ENCODE results near the gene TSPO.

The TSPO gene

DNA sequence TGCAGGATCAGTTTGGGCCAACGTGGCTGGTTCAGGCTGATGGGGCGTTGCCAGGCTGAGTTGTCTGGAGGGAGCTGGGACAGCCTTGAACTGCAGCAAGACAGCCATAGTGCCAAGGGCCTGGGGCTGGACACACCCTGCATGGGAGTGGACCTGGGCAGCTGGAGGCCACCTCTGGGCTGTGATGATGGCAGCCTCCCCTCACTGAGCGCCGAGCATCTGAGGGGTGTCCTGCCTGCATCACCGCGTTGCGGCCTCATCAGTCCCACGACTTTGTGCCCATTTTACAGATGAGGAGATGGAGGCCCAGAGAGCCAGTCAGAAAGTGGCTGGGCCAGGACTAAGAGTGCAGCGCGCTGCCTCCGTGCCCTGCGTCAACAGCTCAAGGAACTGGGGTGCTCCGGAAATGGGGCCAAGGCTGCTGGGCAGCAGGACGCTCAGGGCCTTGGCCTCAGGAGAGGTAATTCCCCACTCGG is 590 bp upstream of the TSPO start:
- H3K27me3 ChIP-seq (ENCODE audit: control insufficient read depth in 1 of 2, insufficient read depth in 2 of 2, low read length in 2 of 2): no peaks in the 10 kb centered on the region
- H3K27ac ChIP-seq (ENCODE audit: low read length): no peak overlapping the region
- peak overlapping the region; percentile 67 to 81 for H3K4me3 ChIP-seq (ENCODE audit: low read length in 2 of 2)
- H3K9me3 ChIP-seq (ENCODE audit: control insufficient read depth in 2 of 2, low read length in 2 of 2): no peaks in the 10 kb centered on the region
- H3K9ac ChIP-seq (ENCODE audit: low read length in 2 of 2): peak overlapping the region; percentile 55 to 73
- H3K4me1 ChIP-seq (ENCODE audit: control insufficient read depth, insufficient read depth, low read length): peaks cover 19% of the 10 kb centered on the region
- no peaks in the 10 kb centered on the region for H3K36me3 ChIP-seq (ENCODE audit: control insufficient read depth in 2 of 2, insufficient read depth in 2 of 2, low read length in 2 of 2)

DNA sequence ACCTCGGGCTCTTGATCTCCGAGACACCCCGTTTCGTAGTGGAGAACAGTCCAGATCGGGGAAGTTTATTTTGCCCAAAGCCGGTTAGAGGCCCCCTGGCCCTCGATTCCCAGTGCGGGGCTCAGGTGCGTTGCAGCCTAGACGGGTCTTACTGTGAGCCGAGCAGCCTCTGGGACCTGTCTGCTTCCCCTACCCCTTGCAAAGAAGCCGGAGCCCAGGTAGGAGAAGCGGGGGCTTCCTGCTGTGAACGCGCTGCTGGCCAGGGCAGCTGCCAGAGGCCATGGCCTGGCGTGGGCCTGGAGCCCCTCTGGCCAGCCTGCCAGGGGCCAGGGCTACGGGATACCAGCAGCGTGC is 621 bp downstream of the TSPO start:
- Histone ChIP-seq H3K9me3 (ENCODE audit: control insufficient read depth in 2 of 2, low read length in 2 of 2) (no peaks in the 10 kb centered on the region), H3K27ac (ENCODE audit: low read length) (peak overlapping the region; percentile 58), H3K4me1 (ENCODE audit: control insufficient read depth, insufficient read depth, low read length) (peaks cover 19% of the 10 kb centered on the region), H3K9ac (ENCODE audit: low read length in 2 of 2) (peak overlapping the region; percentile 74 to 82), H3K36me3 (ENCODE audit: control insufficient read depth in 2 of 2, insufficient read depth in 2 of 2, low read length in 2 of 2) (no peaks in the 10 kb centered on the region), H3K27me3 (ENCODE audit: control insufficient read depth in 1 of 2, insufficient read depth in 2 of 2, low read length in 2 of 2) (no peaks in the 10 kb centered on the region), H3K4me3 (ENCODE audit: low read length in 2 of 2) (peak overlapping the region; percentile 81)

DNA sequence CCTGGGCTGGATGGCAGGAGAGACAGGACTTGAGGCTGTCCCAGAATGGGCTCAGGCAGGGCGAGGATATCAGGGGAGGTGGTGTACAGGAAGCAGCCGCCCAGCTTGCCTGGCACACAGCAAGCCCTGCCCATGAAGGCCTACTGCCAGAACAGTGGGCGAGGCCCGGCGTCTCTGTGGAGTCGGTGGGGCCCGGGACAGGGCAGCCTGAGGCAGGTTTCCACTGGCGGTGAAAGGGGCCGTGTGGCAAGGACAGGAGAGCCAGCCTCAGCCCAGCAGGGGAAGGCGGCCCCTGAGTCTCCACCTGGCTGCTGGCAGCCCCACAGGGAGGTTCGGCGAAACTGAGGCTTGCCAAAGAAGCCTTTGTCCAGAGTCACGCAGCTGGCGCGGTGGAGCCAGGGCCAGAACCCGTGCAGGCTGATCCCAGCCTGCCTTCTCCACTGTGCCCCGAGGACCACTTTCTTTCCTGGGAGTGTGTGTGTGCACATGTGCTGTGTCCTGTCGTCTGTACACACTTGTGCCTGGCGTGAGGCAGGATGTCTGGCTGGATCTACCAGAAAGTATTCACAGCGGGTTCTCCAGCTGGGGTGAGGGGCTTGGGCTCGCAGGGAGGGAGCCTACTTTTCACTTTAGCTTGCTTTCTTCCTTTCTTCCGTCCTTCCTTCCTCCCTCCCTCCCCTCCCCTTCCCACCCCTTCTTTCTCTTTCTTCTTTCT is 1.2 kb downstream of the TSPO start:
- peaks cover 19% of the 10 kb centered on the region for H3K4me1 ChIP-seq (ENCODE audit: control insufficient read depth, insufficient read depth, low read length)
- no peaks in the 10 kb centered on the region for H3K9me3 ChIP-seq (ENCODE audit: control insufficient read depth in 2 of 2, low read length in 2 of 2)
- peak overlapping the region; percentile 58 for H3K27ac ChIP-seq (ENCODE audit: low read length)
- no peaks in the 10 kb centered on the region for H3K36me3 ChIP-seq (ENCODE audit: control insufficient read depth in 2 of 2, insufficient read depth in 2 of 2, low read length in 2 of 2)
- peak overlapping the region; percentile 81 for H3K4me3 ChIP-seq (ENCODE audit: low read length in 2 of 2)
- no peaks in the 10 kb centered on the region for H3K27me3 ChIP-seq (ENCODE audit: control insufficient read depth in 1 of 2, insufficient read depth in 2 of 2, low read length in 2 of 2)
- peak overlapping the region; percentile 74 to 82 for H3K9ac ChIP-seq (ENCODE audit: low read length in 2 of 2)

- no peak overlapping the region for H3K4me3 ChIP-seq (ENCODE audit: low read length in 2 of 2)
- H3K27ac ChIP-seq (ENCODE audit: low read length): no peak overlapping the region
These were observed 2.5 kb downstream of the TSPO start for GRCh38 chr22:43153899-43154298.

GRCh38 chr22:43154887-43155536 is 3.7 kb downstream of the TSPO start:
- Histone ChIP-seq H3K4me1 (ENCODE audit: control insufficient read depth, insufficient read depth, low read length) (peaks cover 23% of the 10 kb centered on the region), H3K36me3 (ENCODE audit: control insufficient read depth in 2 of 2, insufficient read depth in 2 of 2, low read length in 2 of 2) (peaks cover 0 to 2% of the 10 kb centered on the region in 2 donors), H3K27me3 (ENCODE audit: control insufficient read depth in 1 of 2, insufficient read depth in 2 of 2, low read length in 2 of 2) (no peaks in the 10 kb centered on the region), H3K4me3 (ENCODE audit: low read length in 2 of 2) (no peak overlapping the region), H3K9ac (ENCODE audit: low read length in 2 of 2) (no peak overlapping the region), H3K27ac (ENCODE audit: low read length) (no peak overlapping the region), H3K9me3 (ENCODE audit: control insufficient read depth in 2 of 2, low read length in 2 of 2) (no peaks in the 10 kb centered on the region)

More at GRCh38 chr22:43153899-43154298, 2.5 kb downstream of the TSPO start:
- Histone ChIP-seq H3K9ac (ENCODE audit: low read length in 2 of 2) (no peak overlapping the region), H3K4me1 (ENCODE audit: control insufficient read depth, insufficient read depth, low read length) (peaks cover 19% of the 10 kb centered on the region), H3K9me3 (ENCODE audit: control insufficient read depth in 2 of 2, low read length in 2 of 2) (no peaks in the 10 kb centered on the region), H3K27me3 (ENCODE audit: control insufficient read depth in 1 of 2, insufficient read depth in 2 of 2, low read length in 2 of 2) (no peaks in the 10 kb centered on the region), H3K36me3 (ENCODE audit: control insufficient read depth in 2 of 2, insufficient read depth in 2 of 2, low read length in 2 of 2) (no peaks in the 10 kb centered on the region)

GRCh38 chr22:43155789-43156188 is 4.4 kb downstream of the TSPO start:
- H3K27ac ChIP-seq (ENCODE audit: low read length): no peak overlapping the region
- H3K4me3 ChIP-seq (ENCODE audit: low read length in 2 of 2): no peak overlapping the region
- no peaks in the 10 kb centered on the region for H3K9me3 ChIP-seq (ENCODE audit: control insufficient read depth in 2 of 2, low read length in 2 of 2)
- H3K36me3 ChIP-seq (ENCODE audit: control insufficient read depth in 2 of 2, insufficient read depth in 2 of 2, low read length in 2 of 2): peaks cover 0 to 4% of the 10 kb centered on the region in 2 donors
- no peaks in the 10 kb centered on the region for H3K27me3 ChIP-seq (ENCODE audit: control insufficient read depth in 1 of 2, insufficient read depth in 2 of 2, low read length in 2 of 2)
- no peak overlapping the region for H3K9ac ChIP-seq (ENCODE audit: low read length in 2 of 2)
- H3K4me1 ChIP-seq (ENCODE audit: control insufficient read depth, insufficient read depth, low read length): peaks cover 20% of the 10 kb centered on the region

GRCh38 chr22:43156413-43156812 is 5.1 kb downstream of the TSPO start:
- H3K9me3 ChIP-seq (ENCODE audit: control insufficient read depth in 2 of 2, low read length in 2 of 2): no peaks in the 10 kb centered on the region
- H3K4me3 ChIP-seq (ENCODE audit: low read length in 2 of 2): no peak overlapping the region
- no peak overlapping the region for H3K27ac ChIP-seq (ENCODE audit: low read length)
- no peaks in the 10 kb centered on the region for H3K27me3 ChIP-seq (ENCODE audit: control insufficient read depth in 1 of 2, insufficient read depth in 2 of 2, low read length in 2 of 2)
- H3K4me1 ChIP-seq (ENCODE audit: control insufficient read depth, insufficient read depth, low read length): peaks cover 17% of the 10 kb centered on the region
- H3K9ac ChIP-seq (ENCODE audit: low read length in 2 of 2): no peak overlapping the region
- H3K36me3 ChIP-seq (ENCODE audit: control insufficient read depth in 2 of 2, insufficient read depth in 2 of 2, low read length in 2 of 2): peaks cover 0 to 7% of the 10 kb centered on the region in 2 donors

DNA sequence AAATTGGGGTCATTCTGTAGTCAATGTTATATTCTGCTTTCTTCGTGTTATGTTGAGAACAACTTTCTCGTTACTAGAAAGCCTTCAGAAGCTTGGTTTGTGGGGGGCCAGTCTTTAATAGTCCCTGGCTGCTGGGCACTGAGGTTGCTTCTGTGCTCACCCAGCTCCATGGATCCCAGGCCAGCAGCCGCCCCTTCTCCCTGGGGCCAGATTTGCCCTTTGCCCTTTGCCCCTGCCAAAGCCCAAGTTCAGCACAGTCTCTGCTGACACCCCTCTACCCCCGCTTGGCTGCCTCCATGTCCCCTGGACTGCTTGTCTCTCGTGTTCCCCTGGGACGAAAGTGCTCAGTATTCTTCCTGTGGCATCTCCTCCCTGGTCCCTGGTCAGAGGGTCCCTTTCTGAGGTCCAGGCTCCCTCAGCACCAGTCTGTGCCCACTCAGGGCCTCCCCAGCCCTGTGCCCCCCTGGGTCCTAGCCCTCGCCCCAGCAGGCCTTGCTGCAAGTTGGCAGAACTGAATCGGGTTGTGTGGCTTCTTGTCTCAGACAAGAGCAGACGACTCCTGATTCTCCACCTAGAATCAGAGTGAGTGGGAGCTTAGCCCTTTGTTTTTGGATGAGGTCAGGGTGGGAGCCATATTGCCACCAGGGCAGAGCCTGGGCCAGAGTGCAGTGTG is 6.7 kb downstream of the TSPO start:
- H3K36me3 ChIP-seq (ENCODE audit: control insufficient read depth in 2 of 2, insufficient read depth in 2 of 2, low read length in 2 of 2): peaks cover 0 to 10% of the 10 kb centered on the region in 2 donors
- H3K4me1 ChIP-seq (ENCODE audit: control insufficient read depth, insufficient read depth, low read length): peaks cover 7% of the 10 kb centered on the region
- H3K9ac ChIP-seq (ENCODE audit: low read length in 2 of 2): no peak overlapping the region
- H3K27ac ChIP-seq (ENCODE audit: low read length): no peak overlapping the region
- H3K27me3 ChIP-seq (ENCODE audit: control insufficient read depth in 1 of 2, insufficient read depth in 2 of 2, low read length in 2 of 2): no peaks in the 10 kb centered on the region
- H3K4me3 ChIP-seq (ENCODE audit: low read length in 2 of 2): no peak overlapping the region
- H3K9me3 ChIP-seq (ENCODE audit: control insufficient read depth in 2 of 2, low read length in 2 of 2): no peaks in the 10 kb centered on the region

DNA sequence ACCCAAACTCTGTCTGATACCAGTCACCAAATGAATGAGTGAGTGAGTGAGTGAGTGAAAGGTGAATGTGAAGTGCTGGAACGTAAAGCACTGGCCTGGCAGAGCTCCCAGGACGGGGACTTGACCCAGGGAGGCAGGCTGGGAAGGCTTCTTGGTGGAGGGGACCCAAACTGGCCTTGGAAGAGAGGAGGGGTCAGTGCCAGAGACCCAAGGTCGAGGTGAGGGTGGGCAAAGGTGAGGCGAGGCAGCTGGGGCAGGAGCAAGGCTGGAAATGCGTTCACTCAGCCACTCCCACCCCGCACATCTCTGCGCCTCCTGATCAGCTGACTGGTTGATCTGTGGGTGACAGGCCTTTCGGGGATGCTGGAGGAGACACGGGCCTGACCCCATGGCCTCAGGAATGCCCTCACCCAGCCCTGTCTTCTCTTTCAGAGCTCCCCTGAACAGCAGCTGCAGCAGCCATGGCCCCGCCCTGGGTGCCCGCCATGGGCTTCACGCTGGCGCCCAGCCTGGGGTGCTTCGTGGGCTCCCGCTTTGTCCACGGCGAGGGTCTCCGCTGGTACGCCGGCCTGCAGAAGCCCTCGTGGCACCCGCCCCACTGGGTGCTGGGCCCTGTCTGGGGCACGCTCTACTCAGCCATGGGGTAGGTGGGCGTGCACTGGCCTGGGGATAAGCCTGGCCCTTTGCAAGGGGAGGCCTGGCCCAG is 7.6 kb downstream of the TSPO start:
- Histone ChIP-seq H3K27me3 (ENCODE audit: control insufficient read depth in 1 of 2, insufficient read depth in 2 of 2, low read length in 2 of 2) (no peaks in the 10 kb centered on the region), H3K36me3 (ENCODE audit: control insufficient read depth in 2 of 2, insufficient read depth in 2 of 2, low read length in 2 of 2) (peaks cover 0 to 10% of the 10 kb centered on the region in 2 donors), H3K9me3 (ENCODE audit: control insufficient read depth in 2 of 2, low read length in 2 of 2) (no peaks in the 10 kb centered on the region), H3K4me1 (ENCODE audit: control insufficient read depth, insufficient read depth, low read length) (peaks cover 9% of the 10 kb centered on the region), H3K9ac (ENCODE audit: low read length in 2 of 2) (no peak overlapping the region), H3K27ac (ENCODE audit: low read length) (no peak overlapping the region), H3K4me3 (ENCODE audit: low read length in 2 of 2) (no peak overlapping the region)

- H3K4me1 ChIP-seq (ENCODE audit: control insufficient read depth, insufficient read depth, low read length): peaks cover 9% of the 10 kb centered on the region
- no peaks in the 10 kb centered on the region for H3K27me3 ChIP-seq (ENCODE audit: control insufficient read depth in 1 of 2, insufficient read depth in 2 of 2, low read length in 2 of 2)
- H3K9me3 ChIP-seq (ENCODE audit: control insufficient read depth in 2 of 2, low read length in 2 of 2): no peaks in the 10 kb centered on the region
- no peak overlapping the region for H3K4me3 ChIP-seq (ENCODE audit: low read length in 2 of 2)
- no peak overlapping the region for H3K9ac ChIP-seq (ENCODE audit: low read length in 2 of 2)
- H3K36me3 ChIP-seq (ENCODE audit: control insufficient read depth in 2 of 2, insufficient read depth in 2 of 2, low read length in 2 of 2): peaks cover 0 to 10% of the 10 kb centered on the region in 2 donors
- H3K27ac ChIP-seq (ENCODE audit: low read length): no peak overlapping the region
These were observed 8.3 kb downstream of the TSPO start for GRCh38 chr22:43159484-43160178.

Data from stomach smooth muscle (tissue), 2 donors.